Ishikawa (cell line): ENCODE results near the gene CNTNAP2.

Experiments
- CEBPB ChIP-seq: IDR thresholded peaks from 2 replicates; pipeline ENCODE4 v1.6.1; 2012
- CREB1 ChIP-seq: IDR thresholded peaks from 2 replicates; pipeline ENCODE4 v1.6.1; 2012; ENCODE audit warnings: low read depth
- EGR1 ChIP-seq: IDR thresholded peaks from 2 replicates; pipeline ENCODE4 v1.6.1; 2012
- EP300 ChIP-seq: IDR thresholded peaks from 2 replicates; pipeline ENCODE4 v1.6.1; 2012; ENCODE audit warnings: borderline replicate concordance
- FOXM1 ChIP-seq: IDR thresholded peaks from 2 replicates; pipeline ENCODE4 v1.6.1; 2012; ENCODE audit warnings: low read depth, borderline replicate concordance
- NFIC ChIP-seq: IDR thresholded peaks from 2 replicates; pipeline ENCODE4 v1.6.1; 2012
- RAD21 ChIP-seq: IDR thresholded peaks from 2 replicates; pipeline ENCODE4 v1.6.1; 2012; ENCODE audit warnings: low read depth
- REST ChIP-seq: IDR thresholded peaks from 2 replicates; pipeline ENCODE4 v1.6.1; 2012; ENCODE audit warnings: low read depth, mild to moderate bottlenecking
- TAF1 ChIP-seq: IDR thresholded peaks from 2 replicates; pipeline ENCODE4 v1.6.1; 2012; ENCODE audit warnings: low read depth, mild to moderate bottlenecking
- TCF12 ChIP-seq: IDR thresholded peaks from 2 replicates; pipeline ENCODE4 v1.6.1; 2012; ENCODE audit warnings: low read depth
- TEAD4 ChIP-seq: IDR thresholded peaks from 2 replicates; pipeline ENCODE4 v1.6.1; 2012
- USF1 ChIP-seq: IDR thresholded peaks from 2 replicates; pipeline ENCODE4 v1.6.1; 2012
- YY1 ChIP-seq: IDR thresholded peaks from 2 replicates; pipeline ENCODE4 v1.6.1; 2012; ENCODE audit warnings: low read depth
- ZBTB7A ChIP-seq: IDR thresholded peaks from 2 replicates; pipeline ENCODE4 v1.6.1; 2012; ENCODE audit warnings: low read depth
- TF ChIP-seq, protein P1 (sequence below): IDR thresholded peaks from 2 replicates; pipeline ENCODE4 v1.6.1; 2012

The CNTNAP2 gene

DNA sequence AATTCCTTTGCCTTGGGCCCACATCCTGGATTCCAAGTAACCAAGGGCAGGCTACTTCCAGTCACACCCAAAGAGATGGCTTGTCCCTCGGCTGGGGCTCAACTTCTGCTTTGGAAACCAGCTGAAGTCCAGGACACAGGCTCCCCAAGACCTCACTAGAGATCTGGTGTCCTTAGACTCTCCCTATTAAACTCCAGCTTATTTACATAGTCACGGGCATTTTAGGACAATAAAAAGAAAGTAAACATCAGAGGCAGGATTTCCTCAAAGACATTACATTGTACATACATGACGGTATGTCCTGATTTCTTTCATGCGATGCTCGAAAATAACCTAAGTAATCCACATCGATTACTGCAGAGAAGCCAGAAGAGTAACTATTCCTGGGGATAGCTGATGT, 2012.4 kb downstream of the CNTNAP2 start:
- TF ChIP-seq USF1, result no peak
- no peak for TF ChIP-seq EGR1

DNA sequence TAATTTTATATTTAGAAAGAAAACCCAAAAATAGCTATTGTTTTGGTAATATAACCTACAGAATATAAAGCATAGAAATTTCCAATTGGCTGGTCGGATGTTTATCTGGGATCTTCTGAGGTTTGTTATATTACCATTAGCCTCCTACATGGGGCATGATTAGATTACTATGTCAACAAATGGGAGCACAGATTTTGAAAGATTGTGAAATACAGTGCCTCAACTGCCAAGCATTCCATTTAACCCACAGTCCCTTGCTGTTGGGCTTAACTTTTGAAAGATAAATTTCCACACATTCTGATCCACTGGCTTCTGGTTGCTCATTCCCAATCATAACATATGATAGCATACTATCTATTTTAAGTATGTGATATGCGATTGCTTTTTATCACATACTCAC, 2018.5 kb downstream of the CNTNAP2 start:
- TF ChIP-seq EP300 (no peak), FOXM1 (no peak), RAD21 (no peak), YY1 (no peak), NFIC (no peak), TCF12 (no peak), TAF1 (no peak), CEBPB (no peak)

- TF ChIP-seq CEBPB (no peak), FOXM1 (no peak)
- TF ChIP-seq, protein P1, sequence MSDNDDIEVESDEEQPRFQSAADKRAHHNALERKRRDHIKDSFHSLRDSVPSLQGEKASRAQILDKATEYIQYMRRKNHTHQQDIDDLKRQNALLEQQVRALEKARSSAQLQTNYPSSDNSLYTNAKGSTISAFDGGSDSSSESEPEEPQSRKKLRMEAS, result no peak
Observed at GRCh38 chr7:148135997-148136396, 2019.4 kb downstream of the CNTNAP2 start.

DNA sequence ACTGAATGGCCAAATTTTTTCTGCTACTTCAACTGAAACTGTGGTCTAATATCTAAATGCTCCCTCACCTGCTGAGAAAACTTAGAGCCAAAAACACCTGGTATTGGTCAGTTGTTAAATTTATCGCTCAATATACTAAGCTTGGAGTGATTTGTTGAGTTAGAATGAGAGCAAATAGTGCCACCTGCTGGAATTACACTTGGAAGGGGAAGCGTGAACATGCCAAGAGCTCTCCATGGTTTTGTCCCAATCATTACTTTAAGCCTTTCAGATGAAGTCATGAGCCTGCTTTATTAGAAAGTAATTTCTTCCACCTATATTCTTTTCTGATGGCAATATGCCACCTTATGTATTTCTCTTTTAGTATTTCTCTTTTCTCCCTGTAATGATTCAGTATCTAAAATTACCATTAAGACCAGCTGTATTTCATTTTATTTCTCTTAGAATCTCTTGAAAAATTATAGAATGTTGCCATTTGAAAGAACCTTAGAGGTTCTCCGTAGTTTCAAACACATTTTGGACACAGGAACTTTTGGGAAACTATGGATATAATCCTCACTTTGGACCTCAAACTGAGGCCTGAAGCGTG, 2026.2 kb downstream of the CNTNAP2 start:
- TF ChIP-seq REST (peak; percentile 59; the same call in 1 of the 2 replicates), RAD21 (peak; percentile 54), TCF12 (no peak)

GRCh38 chr7:148144827-148145226, 2028.2 kb downstream of the CNTNAP2 start:
- TF ChIP-seq CREB1 (no peak), USF1 (no peak), TCF12 (no peak), NFIC (no peak), FOXM1 (no peak), TAF1 (no peak)

DNA sequence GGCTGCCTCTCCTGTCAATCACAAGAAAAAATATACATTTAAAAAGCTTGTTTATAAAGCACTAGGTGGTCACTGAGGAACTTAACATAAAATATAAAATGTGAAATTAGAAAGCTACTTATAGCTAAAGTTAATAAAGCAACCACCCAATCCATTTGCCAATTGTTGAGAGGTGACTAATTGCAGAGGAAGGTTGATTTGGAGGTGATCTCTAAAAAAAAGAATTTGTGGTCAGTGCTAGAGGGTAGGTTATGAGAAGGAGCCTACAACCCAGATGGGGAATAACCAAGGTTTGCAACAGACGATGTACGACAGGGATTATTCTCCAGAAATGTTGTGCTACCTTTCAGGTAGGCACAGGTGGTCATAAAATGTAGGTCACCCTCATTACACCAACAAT, 2029.7 kb downstream of the CNTNAP2 start:
- TF ChIP-seq YY1, result no peak
- TF ChIP-seq CREB1, result no peak
- TF ChIP-seq CEBPB, result no peak
- TF ChIP-seq, protein P1, result no peak
- no peak for TF ChIP-seq EP300
- TF ChIP-seq ZBTB7A, result no peak
- no peak for TF ChIP-seq RAD21
- TF ChIP-seq TCF12, result no peak
- no peak for TF ChIP-seq TEAD4
- TF ChIP-seq FOXM1, result no peak
- no peak for TF ChIP-seq EGR1
- TF ChIP-seq REST, result no peak
- no peak for TF ChIP-seq NFIC
- TF ChIP-seq TAF1, result no peak
- no peak for TF ChIP-seq USF1

GRCh38 chr7:148147438-148147837, 2030.8 kb downstream of the CNTNAP2 start:
- TF ChIP-seq, protein P1, result no peak
- TF ChIP-seq TEAD4, result no peak
- TF ChIP-seq EP300, result no peak
- TF ChIP-seq REST, result no peak
- TF ChIP-seq NFIC, result no peak
- no peak for TF ChIP-seq EGR1
- no peak for TF ChIP-seq TCF12
- no peak for TF ChIP-seq TAF1
- TF ChIP-seq USF1, result no peak
- no peak for TF ChIP-seq RAD21
- TF ChIP-seq CEBPB, result no peak
- TF ChIP-seq ZBTB7A, result no peak
- no peak for TF ChIP-seq CREB1
- no peak for TF ChIP-seq YY1
- no peak for TF ChIP-seq FOXM1
